Lung (tissue), 12 donors: Measurements from ENCODE around the gene FXYD7. TPM values are rescaled to one million over a fixed set of nuclear protein-coding genes. Genes with fewer than 3 reads are reported as not detected.
"Not testable (repeated sequence)": the region's sequence is repeated elsewhere in the genome, so short reads cannot be mapped to it uniquely, and the experiment has no call there.

ENCODE experiments used
- ATAC-seq: fragments of 200-7000 bp; cut with Tn5 transposase; one replicate; pipeline ENCODE4 v1.9.1; 2020; ENCODE audit warnings: moderate number of reproducible peaks; ENCODE audit not compliant: insufficient read depth, low FRiP score
- DNase-seq, 3 donors: peaks; one replicate each; pipeline ENCODE4 v3.0.0-alpha.2; 2013 to 2017
- H3K27ac ChIP-seq, 2 donors: one replicate each; pipeline ENCODE4 v1.5.1; 2013; ENCODE audit warnings: mild to moderate bottlenecking in 2 of 2, moderate library complexity in 2 of 2, control low read depth in 1 of 2, inconsistent platforms in 1 of 2, low read depth in 1 of 2, low read length in 1 of 2
- H3K27me3 ChIP-seq, 3 donors: one replicate each; pipeline ENCODE4 v1.5.1; 2013; ENCODE audit warnings: low read length in 2 of 3; ENCODE audit not compliant: control insufficient read depth in 3 of 3, insufficient read depth in 3 of 3
- H3K36me3 ChIP-seq, 4 donors: one replicate each; pipeline ENCODE4 v1.5.1; 2013; ENCODE audit warnings: low read length in 4 of 4, mild to moderate bottlenecking in 1 of 4, moderate library complexity in 1 of 4; ENCODE audit not compliant: control insufficient read depth in 4 of 4, insufficient read depth in 4 of 4
- H3K4me1 ChIP-seq, 5 donors: one replicate each; pipeline ENCODE4 v1.5.1; 2013; ENCODE audit warnings: low read length in 5 of 5, mild to moderate bottlenecking in 2 of 5, moderate library complexity in 1 of 5; ENCODE audit not compliant: control insufficient read depth in 5 of 5, insufficient read depth in 5 of 5
- H3K4me3 ChIP-seq: one replicate; pipeline ENCODE4 v1.5.1; 2013; ENCODE audit warnings: mild to moderate bottlenecking, control low read depth, moderate library complexity
- H3K9ac ChIP-seq, 2 donors: one replicate each; pipeline ENCODE4 v1.5.1; 2013; ENCODE audit warnings: low read length in 2 of 2, control low read depth in 1 of 2; ENCODE audit not compliant: insufficient read depth in 1 of 2
- H3K9me3 ChIP-seq, 4 donors: one replicate each; pipeline ENCODE4 v1.5.1; 2013; ENCODE audit warnings: low read length in 3 of 4, mild to moderate bottlenecking in 1 of 4, moderate library complexity in 1 of 4; ENCODE audit not compliant: control insufficient read depth in 4 of 4, insufficient read depth in 3 of 4
- whole genome bisulfite sequencing, 2 donors: extraction: QIAGEN DNeasy Blood & Tissue Kit; methylation state at CpG; one replicate each; pipeline ENCODE4 v1.1.7; 2013; 5-methylcytosine and 5-hydroxymethylcytosine counted together
- polyA plus RNA-seq, 2 donors: library from polyadenylated mRNA; stranded (reverse); fragments of 200-250 nt; gene quantifications; one replicate each; pipeline ENCODE4 v1.2.1, GENCODE V29; 2013
- total RNA-seq, 2 donors: library from RNA; depleted of rRNA in 1 of 2; stranded (reverse); fragments of >200 nt in 1 of 2; gene quantifications; one replicate each; pipeline ENCODE4 v1.2.1, GENCODE V29; 2014 to 2021
- TF ChIP-seq, protein P1 (sequence below): IDR thresholded peaks from 2 replicates; pipeline ENCODE4 v1.5.1; 2012; ENCODE audit warnings: mild to moderate bottlenecking; ENCODE audit errors: control extremely low read depth, extremely low read depth
- donor health status: control.
- donor health status: control.
- donor health status: Bipolar disorder and iron deficiency.
- donor health status: healthy.
- donor health status: DM: yes; HTN: yes; CAD: no.

FXYD7 gene
- total and polyA plus RNA-seq, 4 donors, result 0.31 to 0.39 TPM; not detected in 2

DNA sequence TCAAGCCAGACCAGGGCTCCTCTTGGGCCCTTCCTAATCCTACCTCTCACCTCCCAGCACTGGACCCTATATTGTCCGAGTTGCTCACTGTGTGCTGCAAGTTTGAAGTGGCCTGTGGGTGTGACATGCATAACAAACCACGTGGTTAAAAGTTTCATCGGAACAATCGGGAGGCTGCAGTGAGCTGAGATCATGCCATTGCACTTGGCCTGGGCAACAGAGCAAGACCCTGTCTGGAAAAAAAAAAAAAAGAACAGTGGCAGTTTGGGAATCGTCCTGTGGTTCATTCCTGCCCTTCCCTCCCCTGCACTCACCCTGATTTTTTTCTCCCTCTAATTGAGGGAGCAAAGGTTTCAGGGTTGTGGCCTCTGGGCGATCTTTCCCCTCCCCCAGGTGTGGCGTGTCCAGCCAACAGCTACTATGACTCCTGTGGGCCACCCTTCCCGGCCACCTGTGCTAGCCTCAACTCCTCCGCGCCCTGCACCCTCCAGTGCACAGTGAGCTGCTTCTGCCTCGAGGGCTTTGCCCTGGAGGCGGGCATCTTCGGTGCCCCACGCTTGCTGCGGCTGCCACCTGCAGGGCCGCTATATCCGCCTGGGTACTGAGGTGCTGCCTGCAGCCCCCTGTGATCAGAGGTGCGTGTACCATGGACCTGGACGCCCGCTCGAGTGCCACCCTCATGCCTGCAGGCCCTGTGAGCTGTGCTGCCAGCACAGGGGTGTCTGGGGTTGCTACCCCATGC lies 43.7 kb upstream of the FXYD7 start:
- Histone ChIP-seq H3K9me3 (peaks cover 0 to 2% (median 0%) of the 10 kb centered on the region in 4 donors), H3K9ac (no peak overlapping the region), H3K36me3 (no peaks in the 10 kb centered on the region), H3K27ac (no peak overlapping the region), H3K4me1 (no peaks in the 10 kb centered on the region), H3K27me3 (no peaks in the 10 kb centered on the region), H3K4me3 (no peak overlapping the region)
- WGBS, 2 donors, result 87 to 90% methylated on average over 21 of the region's 21 CpGs
- DNase-seq (no peak), ATAC-seq (no peak)
- TF ChIP-seq, protein P1, sequence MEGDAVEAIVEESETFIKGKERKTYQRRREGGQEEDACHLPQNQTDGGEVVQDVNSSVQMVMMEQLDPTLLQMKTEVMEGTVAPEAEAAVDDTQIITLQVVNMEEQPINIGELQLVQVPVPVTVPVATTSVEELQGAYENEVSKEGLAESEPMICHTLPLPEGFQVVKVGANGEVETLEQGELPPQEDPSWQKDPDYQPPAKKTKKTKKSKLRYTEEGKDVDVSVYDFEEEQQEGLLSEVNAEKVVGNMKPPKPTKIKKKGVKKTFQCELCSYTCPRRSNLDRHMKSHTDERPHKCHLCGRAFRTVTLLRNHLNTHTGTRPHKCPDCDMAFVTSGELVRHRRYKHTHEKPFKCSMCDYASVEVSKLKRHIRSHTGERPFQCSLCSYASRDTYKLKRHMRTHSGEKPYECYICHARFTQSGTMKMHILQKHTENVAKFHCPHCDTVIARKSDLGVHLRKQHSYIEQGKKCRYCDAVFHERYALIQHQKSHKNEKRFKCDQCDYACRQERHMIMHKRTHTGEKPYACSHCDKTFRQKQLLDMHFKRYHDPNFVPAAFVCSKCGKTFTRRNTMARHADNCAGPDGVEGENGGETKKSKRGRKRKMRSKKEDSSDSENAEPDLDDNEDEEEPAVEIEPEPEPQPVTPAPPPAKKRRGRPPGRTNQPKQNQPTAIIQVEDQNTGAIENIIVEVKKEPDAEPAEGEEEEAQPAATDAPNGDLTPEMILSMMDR, result no peak

DNA sequence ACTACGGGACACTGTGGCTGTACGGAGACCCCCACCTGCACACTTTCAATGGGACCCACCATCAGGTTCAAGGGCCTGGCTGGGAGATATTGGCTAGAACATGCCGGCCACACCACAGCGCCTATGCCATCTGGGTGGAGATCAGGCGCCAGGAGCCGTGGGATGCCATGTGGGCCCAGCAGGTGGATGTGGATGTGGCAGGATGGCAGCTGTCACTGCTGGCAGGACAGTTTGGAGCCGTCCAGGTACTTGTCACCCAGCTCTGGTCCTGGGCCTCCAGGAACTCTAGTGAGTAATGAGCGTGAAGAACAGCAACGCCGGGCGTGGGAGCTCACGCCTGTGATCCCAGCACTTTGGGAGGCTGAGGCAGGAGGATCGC lies 43.2 kb upstream of the FXYD7 start:
- TF ChIP-seq, protein P1, result no peak
- no peaks in the 10 kb centered on the region for H3K27me3 ChIP-seq
- H3K9ac ChIP-seq, result no peak overlapping the region
- H3K27ac ChIP-seq, result no peak overlapping the region
- no peaks in the 10 kb centered on the region for H3K36me3 ChIP-seq
- WGBS, 2 donors, result 93 to 94% methylated on average over 13 of the region's 13 CpGs
- peaks cover 0 to 2% (median 0%) of the 10 kb centered on the region in 4 donors for H3K9me3 ChIP-seq
- DNase-seq (no peak), ATAC-seq (no peak)
- H3K4me3 ChIP-seq, result no peak overlapping the region
- H3K4me1 ChIP-seq, result no peaks in the 10 kb centered on the region

DNA sequence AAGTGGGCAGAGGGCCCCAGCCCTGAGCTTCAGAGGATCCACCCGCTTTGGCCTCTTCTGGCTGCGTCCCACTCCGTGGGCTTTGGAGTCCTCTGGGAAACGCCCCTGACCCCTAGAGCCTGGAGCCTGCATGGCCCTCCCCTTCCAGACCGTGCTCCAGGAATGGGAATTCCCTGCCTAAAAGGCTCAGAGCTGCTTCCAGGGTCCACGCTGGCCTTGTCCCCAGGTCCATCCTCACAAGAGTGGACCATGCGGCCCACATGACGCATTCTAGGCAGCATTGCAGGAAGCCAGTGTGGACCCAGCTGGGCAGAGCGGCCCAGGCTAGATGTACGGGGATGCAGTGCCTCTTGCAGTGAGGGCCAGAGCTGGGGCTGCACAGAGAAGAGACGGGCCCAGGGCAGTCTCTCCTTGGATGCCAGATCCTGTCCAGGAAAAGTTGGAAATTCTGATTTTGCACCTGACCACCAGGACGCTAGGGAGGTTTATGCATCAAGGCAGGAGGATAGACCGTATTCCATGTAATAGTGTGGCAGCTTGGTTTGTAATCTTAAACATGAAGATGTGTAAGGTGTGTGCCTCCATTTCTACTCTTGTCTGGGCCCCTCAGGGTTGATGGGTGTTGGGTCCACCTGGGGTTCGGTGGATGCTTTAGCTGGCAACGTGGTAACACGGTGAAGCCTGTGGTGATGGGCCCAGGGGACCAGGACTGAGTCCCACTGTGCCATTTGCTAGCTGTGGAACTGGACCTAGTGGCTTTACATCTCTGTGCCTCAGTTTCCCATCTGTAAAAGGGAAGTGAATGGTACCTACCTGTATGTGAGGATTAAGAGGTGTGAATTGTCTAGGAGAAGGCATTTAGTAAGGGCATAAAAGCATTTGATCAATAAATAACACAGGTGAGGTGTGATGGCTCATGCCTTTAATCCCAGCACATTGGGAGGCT lies 42.2 kb upstream of the FXYD7 start:
- H3K9ac ChIP-seq, result no peak overlapping the region
- 83 to 92% methylated on average over 16 of the region's 16 CpGs for WGBS, 2 donors
- no peak overlapping the region for H3K27ac ChIP-seq
- no peak for ATAC-seq
- TF ChIP-seq, protein P1, result no peak
- H3K27me3 ChIP-seq, result no peaks in the 10 kb centered on the region
- DNase-seq, result no peak
- peaks cover 0 to 2% (median 0%) of the 10 kb centered on the region in 4 donors for H3K9me3 ChIP-seq
- H3K36me3 ChIP-seq, result no peaks in the 10 kb centered on the region
- no peaks in the 10 kb centered on the region for H3K4me1 ChIP-seq
- no peak overlapping the region for H3K4me3 ChIP-seq

DNA sequence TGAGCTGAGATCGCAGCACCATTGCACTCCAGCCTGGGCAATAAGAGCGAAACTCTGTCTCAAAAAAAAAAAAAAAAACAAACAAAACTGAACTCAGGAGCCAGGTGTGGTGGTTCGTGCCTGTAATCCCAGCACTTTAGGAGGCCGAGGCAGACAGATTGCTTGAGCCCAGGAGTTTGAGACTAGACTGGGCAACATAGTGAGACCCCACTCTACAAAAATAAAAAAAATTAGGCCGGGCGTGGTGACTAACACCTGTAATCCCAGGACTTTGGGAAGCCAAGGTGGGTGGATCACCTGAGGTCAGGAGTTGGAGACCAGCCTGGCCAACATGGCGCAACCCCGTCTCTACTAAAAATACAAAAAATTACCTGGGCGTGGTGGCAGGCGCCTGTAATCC lies 41.1 kb upstream of the FXYD7 start:
- H3K9me3 ChIP-seq, H3K4me1 ChIP-seq, DNase-seq, ATAC-seq, H3K4me3 ChIP-seq, H3K36me3 ChIP-seq, H3K9ac ChIP-seq, H3K27me3 ChIP-seq, H3K27ac ChIP-seq: not testable (repeated sequence)
- whole genome bisulfite sequencing, 2 donors, result 95 to 100% methylated on average over 10 of the region's 10 CpGs

DNA sequence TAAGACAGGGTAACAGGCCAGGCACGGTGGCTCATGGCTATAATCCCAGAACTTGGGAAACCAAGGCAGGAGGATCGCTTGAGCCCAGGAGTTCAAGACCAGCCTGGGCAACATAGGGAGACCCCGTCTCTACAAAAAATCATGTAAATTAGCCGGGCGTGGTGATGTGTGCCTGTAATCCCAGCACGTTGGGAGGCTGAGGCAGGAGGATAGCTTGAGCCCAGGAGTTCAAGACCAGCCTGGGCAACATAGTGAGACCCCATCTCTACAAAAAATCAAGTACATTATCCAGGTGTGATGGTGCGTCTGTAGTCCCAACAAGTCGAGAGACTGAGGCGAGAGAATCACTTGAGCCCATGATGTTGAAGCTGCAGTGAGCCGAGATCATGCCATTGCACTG lies 39.4 kb upstream of the FXYD7 start:
- not testable (repeated sequence) for H3K27ac ChIP-seq, H3K36me3 ChIP-seq, H3K4me3 ChIP-seq, H3K27me3 ChIP-seq, DNase-seq, H3K9me3 ChIP-seq, ATAC-seq, H3K4me1 ChIP-seq, H3K9ac ChIP-seq
- 77 to 79% methylated on average over 10 of the region's 10 CpGs for WGBS, 2 donors
